Neuron (in vitro differentiated cells): ENCODE data around the gene HCAR1.
"Not testable (repeated sequence)": the region's sequence is repeated elsewhere in the genome, so short reads cannot be mapped to it uniquely, and the experiment has no call there.

ENCODE experiments used
- H2AFZ ChIP-seq: one replicate; pipeline ENCODE4 v1.6.1; 2013; ENCODE audit warnings: low read depth, mild to moderate bottlenecking, inconsistent platforms, low read length, moderate library complexity
- H3K27me3 ChIP-seq: one replicate; pipeline ENCODE4 v1.6.1; 2013; ENCODE audit warnings: low read length; ENCODE audit not compliant: insufficient read depth
- H3K36me3 ChIP-seq: one replicate; pipeline ENCODE4 v1.6.1; 2013; ENCODE audit warnings: low read length; ENCODE audit not compliant: insufficient read depth
- H3K4me1 ChIP-seq: one replicate; pipeline ENCODE4 v1.6.1; 2013; ENCODE audit warnings: low read length; ENCODE audit not compliant: insufficient read depth
- H3K4me3 ChIP-seq: 2 replicates; pipeline ENCODE4 v1.5.1; 2013; ENCODE audit warnings: mild to moderate bottlenecking, low read length, moderate library complexity
- H3K9me3 ChIP-seq: one replicate; pipeline ENCODE4 v1.6.1; 2013; ENCODE audit warnings: low read length

Gene HCAR1

GRCh38 chr12:122709287-122709686 lies 21.4 kb downstream of the HCAR1 start:
- H2AFZ ChIP-seq, H3K9me3 ChIP-seq, H3K27me3 ChIP-seq, H3K36me3 ChIP-seq, H3K4me1 ChIP-seq, H3K4me3 ChIP-seq: not testable (repeated sequence)

GRCh38 chr12:122703841-122704240 lies 26.8 kb downstream of the HCAR1 start:
- H2AFZ ChIP-seq, H3K9me3 ChIP-seq, H3K4me3 ChIP-seq, H3K27me3 ChIP-seq, H3K36me3 ChIP-seq, H3K4me1 ChIP-seq: not testable (repeated sequence)

- H3K27me3 ChIP-seq, H3K36me3 ChIP-seq, H2AFZ ChIP-seq, H3K9me3 ChIP-seq, H3K4me3 ChIP-seq, H3K4me1 ChIP-seq: not testable (repeated sequence)
These were observed 27.6 kb downstream of the HCAR1 start, which contains the start of gene HCAR2 for GRCh38 chr12:122702890-122703611. HCAR2 (minus strand) TSS chr12:122703357; CDS start chr12:122703283, 74 bp downstream.

- H3K27me3 ChIP-seq, H2AFZ ChIP-seq, H3K36me3 ChIP-seq, H3K9me3 ChIP-seq, H3K4me3 ChIP-seq, H3K4me1 ChIP-seq: not testable (repeated sequence)
These were observed 29.2 kb downstream of the HCAR1 start for GRCh38 chr12:122701481-122701880.

GRCh38 chr12:122700038-122700710 lies 30.5 kb downstream of the HCAR1 start:
- not testable (repeated sequence) for H3K27me3 ChIP-seq, H3K36me3 ChIP-seq, H3K4me1 ChIP-seq, H3K4me3 ChIP-seq, H2AFZ ChIP-seq, H3K9me3 ChIP-seq

GRCh38 chr12:122696922-122697321 lies 33.7 kb downstream of the HCAR1 start:
- not testable (repeated sequence) for H3K4me3 ChIP-seq, H3K9me3 ChIP-seq, H2AFZ ChIP-seq, H3K36me3 ChIP-seq, H3K27me3 ChIP-seq, H3K4me1 ChIP-seq

GRCh38 chr12:122691566-122691965 lies 39.1 kb downstream of the HCAR1 start:
- Histone ChIP-seq H2AFZ (no peak overlapping the region), H3K4me3 (no peak overlapping the region), H3K36me3 (no peaks in the 10 kb centered on the region), H3K4me1 (no peaks in the 10 kb centered on the region), H3K9me3 (no peaks in the 10 kb centered on the region), H3K27me3 (no peaks in the 10 kb centered on the region)

GRCh38 chr12:122688291-122688690 lies 42.4 kb downstream of the HCAR1 start:
- Histone ChIP-seq H3K4me1 (no peaks in the 10 kb centered on the region), H3K36me3 (no peaks in the 10 kb centered on the region), H3K9me3 (no peaks in the 10 kb centered on the region), H3K4me3 (no peak overlapping the region), H2AFZ (no peak overlapping the region), H3K27me3 (no peaks in the 10 kb centered on the region)

GRCh38 chr12:122687086-122687485 lies 43.6 kb downstream of the HCAR1 start:
- H3K36me3 ChIP-seq: no peaks in the 10 kb centered on the region
- no peak overlapping the region for H2AFZ ChIP-seq
- H3K9me3 ChIP-seq: no peaks in the 10 kb centered on the region
- H3K4me1 ChIP-seq: no peaks in the 10 kb centered on the region
- H3K4me3 ChIP-seq: no peak overlapping the region
- H3K27me3 ChIP-seq: no peaks in the 10 kb centered on the region

- Histone ChIP-seq H3K27me3 (no peaks in the 10 kb centered on the region), H3K36me3 (no peaks in the 10 kb centered on the region), H3K4me1 (no peaks in the 10 kb centered on the region), H3K4me3 (no peak overlapping the region), H3K9me3 (no peaks in the 10 kb centered on the region), H2AFZ (no peak overlapping the region)
These were observed 44.1 kb downstream of the HCAR1 start for GRCh38 chr12:122686538-122686937.

GRCh38 chr12:122684297-122684813 lies 46.3 kb downstream of the HCAR1 start:
- Histone ChIP-seq H2AFZ (no peak overlapping the region), H3K36me3 (no peaks in the 10 kb centered on the region), H3K27me3 (no peaks in the 10 kb centered on the region)

GRCh38 chr12:122681814-122682213 lies 48.8 kb downstream of the HCAR1 start:
- H3K4me1 ChIP-seq: no peaks in the 10 kb centered on the region
- H3K27me3 ChIP-seq: no peaks in the 10 kb centered on the region
- no peak overlapping the region for H3K4me3 ChIP-seq
- no peak overlapping the region for H2AFZ ChIP-seq
- H3K36me3 ChIP-seq: no peaks in the 10 kb centered on the region
- no peaks in the 10 kb centered on the region for H3K9me3 ChIP-seq

More at GRCh38 chr12:122684297-122684813, 46.3 kb downstream of the HCAR1 start:
- Histone ChIP-seq H3K4me1 (no peaks in the 10 kb centered on the region), H3K9me3 (no peaks in the 10 kb centered on the region), H3K4me3 (no peak overlapping the region)

- not testable (repeated sequence) for H3K27me3 ChIP-seq, H3K4me1 ChIP-seq, H3K9me3 ChIP-seq, H2AFZ ChIP-seq, H3K4me3 ChIP-seq, H3K36me3 ChIP-seq
These were observed 49.7 kb downstream of the HCAR1 start for GRCh38 chr12:122680989-122681388.
